Stimulated activated CD8-positive, alpha-beta memory T cell treated with anti-CD3 and anti-CD28 coated beads, Interleukin-4, amount 100 ng/mL, for 4 hours (primary cell): ENCODE data around the gene ANKRD12.
"Not testable (repeated sequence)": the region's sequence is repeated elsewhere in the genome, so short reads cannot be mapped to it uniquely, and the experiment has no call there.

Source experiments
- DNase-seq, 2 donors: peaks; one replicate each; pipeline ENCODE4 v3.0.0-alpha.2; 2020; ENCODE audit warnings: low read depth in 2 of 2, low spot score in 1 of 2

ANKRD12 gene

GRCh38 chr18:9140381-9140780 lies 3.8 kb downstream of the ANKRD12 start:
- DNase-seq, result no peak

- DNase-seq, result no peak
Measured at GRCh38 chr18:9140984-9141383, 4.4 kb downstream of the ANKRD12 start.

- no peak for DNase-seq
Measured at GRCh38 chr18:9146224-9146623, 9.6 kb downstream of the ANKRD12 start.

- no peak for DNase-seq
Measured at GRCh38 chr18:9147440-9148202, 11.0 kb downstream of the ANKRD12 start.

- no peak for DNase-seq
Measured at GRCh38 chr18:9148203-9148552, 11.6 kb downstream of the ANKRD12 start.

GRCh38 chr18:9150121-9150520 lies 13.5 kb downstream of the ANKRD12 start:
- DNase-seq, result no peak

- no peak for DNase-seq
Measured at GRCh38 chr18:9153256-9153655, 16.7 kb downstream of the ANKRD12 start.

- no peak for DNase-seq
Measured at GRCh38 chr18:9156604-9157249, 20.1 kb downstream of the ANKRD12 start.

GRCh38 chr18:9157806-9158205 lies 21.2 kb downstream of the ANKRD12 start:
- no peak for DNase-seq

- no peak for DNase-seq
Measured at GRCh38 chr18:9160014-9160413, 23.4 kb downstream of the ANKRD12 start.

- DNase-seq, result not testable (repeated sequence)
Measured at GRCh38 chr18:9162663-9163062, 26.1 kb downstream of the ANKRD12 start.

- not testable (repeated sequence) for DNase-seq
Measured at GRCh38 chr18:9164149-9164548, 27.6 kb downstream of the ANKRD12 start.

- not testable (repeated sequence) for DNase-seq
Measured at GRCh38 chr18:9165883-9166282, 29.3 kb downstream of the ANKRD12 start.

- not testable (repeated sequence) for DNase-seq
Measured at GRCh38 chr18:9169515-9169914, 32.9 kb downstream of the ANKRD12 start.

GRCh38 chr18:9171919-9172318 lies 35.3 kb downstream of the ANKRD12 start:
- not testable (repeated sequence) for DNase-seq

- no peak for DNase-seq
Measured at GRCh38 chr18:9172506-9173127, 36.0 kb downstream of the ANKRD12 start.

GRCh38 chr18:9173770-9174233 lies 37.2 kb downstream of the ANKRD12 start:
- no peak for DNase-seq

- no peak for DNase-seq
Measured at GRCh38 chr18:9174302-9174701, 37.7 kb downstream of the ANKRD12 start.

- no peak for DNase-seq
Measured at GRCh38 chr18:9175115-9175514, 38.5 kb downstream of the ANKRD12 start.

GRCh38 chr18:9177031-9177430 lies 40.5 kb downstream of the ANKRD12 start:
- DNase-seq, result no peak

GRCh38 chr18:9177466-9177865 lies 40.9 kb downstream of the ANKRD12 start:
- no peak for DNase-seq

- DNase-seq, result no peak
Measured at GRCh38 chr18:9178557-9178956, 42.0 kb downstream of the ANKRD12 start.
